ENCODE results near the gene CLK2.

Gene CLK2

DNA sequence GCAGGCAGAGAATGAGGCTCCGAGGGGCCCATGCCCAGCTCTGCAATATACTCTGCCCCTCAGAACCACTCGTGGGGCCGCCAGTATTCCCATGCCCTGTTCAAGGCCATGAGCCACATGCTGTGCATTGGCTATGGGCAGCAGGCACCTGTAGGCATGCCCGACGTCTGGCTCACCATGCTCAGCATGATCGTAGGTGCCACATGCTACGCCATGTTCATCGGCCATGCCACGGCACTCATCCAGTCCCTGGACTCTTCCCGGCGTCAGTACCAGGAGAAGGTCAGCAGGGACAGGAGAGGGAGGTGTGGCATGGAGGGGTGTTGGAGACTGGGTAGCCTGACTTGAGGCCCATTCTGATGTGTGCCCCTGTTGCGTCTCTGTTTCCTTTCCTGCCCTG is 11.2 kb upstream of the CLK2 start:
- no peak for DNase-seq (ENCODE audit: low read depth in 1 of 2, low spot score in 1 of 2)
- no peaks in the 10 kb centered on the region for H3K27me3 ChIP-seq (ENCODE audit: insufficient read depth, poor library complexity, severe bottlenecking)
- no peak overlapping the region for H3K27ac ChIP-seq (replicated peaks)
- TF ChIP-seq, protein P1, sequence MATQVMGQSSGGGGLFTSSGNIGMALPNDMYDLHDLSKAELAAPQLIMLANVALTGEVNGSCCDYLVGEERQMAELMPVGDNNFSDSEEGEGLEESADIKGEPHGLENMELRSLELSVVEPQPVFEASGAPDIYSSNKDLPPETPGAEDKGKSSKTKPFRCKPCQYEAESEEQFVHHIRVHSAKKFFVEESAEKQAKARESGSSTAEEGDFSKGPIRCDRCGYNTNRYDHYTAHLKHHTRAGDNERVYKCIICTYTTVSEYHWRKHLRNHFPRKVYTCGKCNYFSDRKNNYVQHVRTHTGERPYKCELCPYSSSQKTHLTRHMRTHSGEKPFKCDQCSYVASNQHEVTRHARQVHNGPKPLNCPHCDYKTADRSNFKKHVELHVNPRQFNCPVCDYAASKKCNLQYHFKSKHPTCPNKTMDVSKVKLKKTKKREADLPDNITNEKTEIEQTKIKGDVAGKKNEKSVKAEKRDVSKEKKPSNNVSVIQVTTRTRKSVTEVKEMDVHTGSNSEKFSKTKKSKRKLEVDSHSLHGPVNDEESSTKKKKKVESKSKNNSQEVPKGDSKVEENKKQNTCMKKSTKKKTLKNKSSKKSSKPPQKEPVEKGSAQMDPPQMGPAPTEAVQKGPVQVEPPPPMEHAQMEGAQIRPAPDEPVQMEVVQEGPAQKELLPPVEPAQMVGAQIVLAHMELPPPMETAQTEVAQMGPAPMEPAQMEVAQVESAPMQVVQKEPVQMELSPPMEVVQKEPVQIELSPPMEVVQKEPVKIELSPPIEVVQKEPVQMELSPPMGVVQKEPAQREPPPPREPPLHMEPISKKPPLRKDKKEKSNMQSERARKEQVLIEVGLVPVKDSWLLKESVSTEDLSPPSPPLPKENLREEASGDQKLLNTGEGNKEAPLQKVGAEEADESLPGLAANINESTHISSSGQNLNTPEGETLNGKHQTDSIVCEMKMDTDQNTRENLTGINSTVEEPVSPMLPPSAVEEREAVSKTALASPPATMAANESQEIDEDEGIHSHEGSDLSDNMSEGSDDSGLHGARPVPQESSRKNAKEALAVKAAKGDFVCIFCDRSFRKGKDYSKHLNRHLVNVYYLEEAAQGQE (IDR thresholded peaks at IDR 0.05; ENCODE audit: insufficient replicate concordance, low read depth): no peak
- H3K4me3 ChIP-seq (replicated peaks; ENCODE audit: insufficient read depth, low read length): no peak overlapping the region

GRCh38 chr1:155282488-155283091 is 9.3 kb upstream of the CLK2 start:
- no peak overlapping the region for H3K27ac ChIP-seq (replicated peaks)
- H3K4me3 ChIP-seq (replicated peaks; ENCODE audit: insufficient read depth, low read length): no peak overlapping the region
- H3K27me3 ChIP-seq (ENCODE audit: insufficient read depth, poor library complexity, severe bottlenecking): no peaks in the 10 kb centered on the region
- no peak for DNase-seq (ENCODE audit: low read depth in 1 of 2, low spot score in 1 of 2)
- TF ChIP-seq, protein P2, sequence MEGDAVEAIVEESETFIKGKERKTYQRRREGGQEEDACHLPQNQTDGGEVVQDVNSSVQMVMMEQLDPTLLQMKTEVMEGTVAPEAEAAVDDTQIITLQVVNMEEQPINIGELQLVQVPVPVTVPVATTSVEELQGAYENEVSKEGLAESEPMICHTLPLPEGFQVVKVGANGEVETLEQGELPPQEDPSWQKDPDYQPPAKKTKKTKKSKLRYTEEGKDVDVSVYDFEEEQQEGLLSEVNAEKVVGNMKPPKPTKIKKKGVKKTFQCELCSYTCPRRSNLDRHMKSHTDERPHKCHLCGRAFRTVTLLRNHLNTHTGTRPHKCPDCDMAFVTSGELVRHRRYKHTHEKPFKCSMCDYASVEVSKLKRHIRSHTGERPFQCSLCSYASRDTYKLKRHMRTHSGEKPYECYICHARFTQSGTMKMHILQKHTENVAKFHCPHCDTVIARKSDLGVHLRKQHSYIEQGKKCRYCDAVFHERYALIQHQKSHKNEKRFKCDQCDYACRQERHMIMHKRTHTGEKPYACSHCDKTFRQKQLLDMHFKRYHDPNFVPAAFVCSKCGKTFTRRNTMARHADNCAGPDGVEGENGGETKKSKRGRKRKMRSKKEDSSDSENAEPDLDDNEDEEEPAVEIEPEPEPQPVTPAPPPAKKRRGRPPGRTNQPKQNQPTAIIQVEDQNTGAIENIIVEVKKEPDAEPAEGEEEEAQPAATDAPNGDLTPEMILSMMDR (IDR thresholded peaks at IDR 0.05; ENCODE audit: insufficient read depth, low read length): no peak
- TF ChIP-seq SPI1 (IDR thresholded peaks at IDR 0.05; ENCODE audit: borderline replicate concordance, low read depth): no peak
- no peak for TF ChIP-seq GABPA (IDR thresholded peaks at IDR 0.05; ENCODE audit: low read depth)

DNA sequence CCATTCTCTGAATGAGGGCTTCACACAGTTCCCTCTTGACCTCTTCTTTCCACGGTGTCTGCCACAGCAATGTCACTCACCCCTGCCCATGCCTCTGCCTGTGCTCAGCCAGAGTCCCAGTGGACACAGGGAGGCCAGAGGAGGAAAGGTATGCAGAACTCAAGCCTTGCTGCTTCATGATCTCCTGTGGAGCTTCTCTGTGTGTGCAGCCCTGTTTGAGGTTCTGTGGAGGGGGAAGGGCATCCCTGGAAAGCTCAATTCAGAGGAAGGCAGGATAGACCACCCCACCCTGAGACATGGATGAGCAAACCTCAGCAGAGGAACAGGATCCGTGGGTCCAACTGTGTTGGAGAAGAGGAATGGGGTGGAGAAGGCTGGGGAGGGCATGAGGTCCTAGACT is 6.0 kb upstream of the CLK2 start:
- Histone ChIP-seq H3K27ac (replicated peaks) (no peak overlapping the region), H3K4me3 (replicated peaks; ENCODE audit: insufficient read depth, low read length) (no peak overlapping the region), H3K27me3 (ENCODE audit: insufficient read depth, poor library complexity, severe bottlenecking) (no peaks in the 10 kb centered on the region)
- TF ChIP-seq POLR2AphosphoS5 (IDR thresholded peaks at IDR 0.05; ENCODE audit: low read depth): no peak
- TF ChIP-seq, protein P2 (IDR thresholded peaks at IDR 0.05; ENCODE audit: insufficient read depth, low read length): no peak
- TF ChIP-seq SPI1 (IDR thresholded peaks at IDR 0.05; ENCODE audit: borderline replicate concordance, low read depth): no peak
- TF ChIP-seq, protein P1 (IDR thresholded peaks at IDR 0.05; ENCODE audit: insufficient replicate concordance, low read depth): no peak
- no peak for TF ChIP-seq GABPA (IDR thresholded peaks at IDR 0.05; ENCODE audit: low read depth)
- DNase-seq (ENCODE audit: low read depth in 1 of 2, low spot score in 1 of 2): no peak

GRCh38 chr1:155278689-155279160 is 5.4 kb upstream of the CLK2 start:
- TF ChIP-seq, protein P1 (IDR thresholded peaks at IDR 0.05; ENCODE audit: insufficient replicate concordance, low read depth): no peak
- no peak for TF ChIP-seq GABPA (IDR thresholded peaks at IDR 0.05; ENCODE audit: low read depth)
- TF ChIP-seq POLR2AphosphoS5 (IDR thresholded peaks at IDR 0.05; ENCODE audit: low read depth): no peak
- no peak for TF ChIP-seq SPI1 (IDR thresholded peaks at IDR 0.05; ENCODE audit: borderline replicate concordance, low read depth)
- DNase-seq (ENCODE audit: low read depth in 1 of 2, low spot score in 1 of 2): no peak

More at GRCh38 chr1:155278689-155279160, 5.4 kb upstream of the CLK2 start:
- no peaks in the 10 kb centered on the region for H3K27me3 ChIP-seq (ENCODE audit: insufficient read depth, poor library complexity, severe bottlenecking)
- no peak overlapping the region for H3K27ac ChIP-seq (replicated peaks)
- H3K4me3 ChIP-seq (replicated peaks; ENCODE audit: insufficient read depth, low read length): no peak overlapping the region

Data from HL-60 (cell line).